Left hindlimb (tissue), 1 donor: Measurements from ENCODE around the gene CCDC120.

Source experiments
- DNase-seq: peaks from one replicate; pipeline ENCODE4 v3.0.0-alpha.2; 2018

The CCDC120 gene

GRCh38 chrX:49106296-49106695, 47.5 kb downstream of the CCDC120 start:
- DNase-seq, result no peak

GRCh38 chrX:49106930-49107329, 48.1 kb downstream of the CCDC120 start:
- DNase-seq, result no peak

- DNase-seq, result no peak
Measured at GRCh38 chrX:49108641-49109040, 49.8 kb downstream of the CCDC120 start.

GRCh38 chrX:49110417-49110816, 51.6 kb downstream of the CCDC120 start:
- DNase-seq, result no peak

- no peak for DNase-seq
Measured at GRCh38 chrX:49111791-49112190, 53.0 kb downstream of the CCDC120 start.

GRCh38 chrX:49116076-49116475, 57.3 kb downstream of the CCDC120 start:
- DNase-seq, result no peak

GRCh38 chrX:49116716-49117115, 57.9 kb downstream of the CCDC120 start:
- DNase-seq, result no peak

- DNase-seq, result no peak
Measured at GRCh38 chrX:49117581-49117980, 58.8 kb downstream of the CCDC120 start.
